ENCODE measurements around the gene CLIC4.

Gene CLIC4

GRCh38 chr1:24709791-24710441 is 35.3 kb upstream of the CLIC4 start:
- Histone ChIP-seq H3K4me3 (ENCODE audit: low read depth in 1 of 2, low read length in 2 of 2) (no peak overlapping the region), H3K27me3 (ENCODE audit: insufficient read depth, low read length, poor library complexity) (no peaks in the 10 kb centered on the region), H3K4me2 (ENCODE audit: insufficient read depth, low read length) (no peak overlapping the region), H3K4me1 (ENCODE audit: insufficient read depth, low read length) (no peaks in the 10 kb centered on the region), H3K36me3 (ENCODE audit: insufficient read depth, low read length) (no peaks in the 10 kb centered on the region), H3K79me2 (ENCODE audit: insufficient read depth, low read length) (no peaks in the 10 kb centered on the region), H4K20me1 (ENCODE audit: insufficient read depth, low read length) (no peaks in the 10 kb centered on the region), H3K9me3 (ENCODE audit: insufficient read depth, low read length, severe bottlenecking) (no peaks in the 10 kb centered on the region), H2AFZ (ENCODE audit: low read depth, low read length) (no peak overlapping the region), H3K27ac (ENCODE audit: low read length) (no peak overlapping the region), H3K9ac (ENCODE audit: low read depth, low read length) (no peak overlapping the region)
- DNase-seq (peak; percentile 15), ATAC-seq (ENCODE audit: insufficient read depth, low read depth) (no peak)
- TF ChIP-seq CTCF (IDR thresholded peaks at IDR 0.05; ENCODE audit: borderline replicate concordance, extremely low read depth, low read length, poor library complexity, severe bottlenecking) = no peak
- TF ChIP-seq EZH2 (IDR thresholded peaks at IDR 0.05; ENCODE audit: borderline replicate concordance, low read depth, low read length, severe bottlenecking) = no peak

DNA sequence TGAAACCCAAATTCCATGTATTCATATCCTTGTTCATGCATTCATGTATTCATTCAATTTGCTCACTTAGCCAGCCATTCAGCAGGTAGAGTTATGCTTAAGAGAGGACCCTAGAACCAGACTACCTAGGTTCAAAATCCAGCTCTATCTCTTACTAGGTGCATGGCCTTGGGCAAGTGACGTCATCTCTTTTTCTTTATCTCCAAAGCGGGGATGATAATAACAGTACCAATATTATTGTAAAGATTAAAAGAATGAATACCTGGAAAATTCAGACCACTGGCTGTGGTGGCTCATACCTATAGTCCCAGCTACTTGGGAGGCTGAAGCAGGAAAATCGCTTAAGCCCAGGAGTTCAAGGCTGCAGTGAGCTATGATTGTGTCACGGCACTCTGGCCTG is 33.9 kb upstream of the CLIC4 start:
- DNase-seq = no peak
- Histone ChIP-seq H3K4me3 (ENCODE audit: low read depth in 1 of 2, low read length in 2 of 2) (no peak overlapping the region), H4K20me1 (ENCODE audit: insufficient read depth, low read length) (no peaks in the 10 kb centered on the region), H3K79me2 (ENCODE audit: insufficient read depth, low read length) (no peaks in the 10 kb centered on the region), H3K36me3 (ENCODE audit: insufficient read depth, low read length) (no peaks in the 10 kb centered on the region), H3K9ac (ENCODE audit: low read depth, low read length) (no peak overlapping the region), H3K27me3 (ENCODE audit: insufficient read depth, low read length, poor library complexity) (no peaks in the 10 kb centered on the region), H3K27ac (ENCODE audit: low read length) (no peak overlapping the region), H2AFZ (ENCODE audit: low read depth, low read length) (no peak overlapping the region), H3K9me3 (ENCODE audit: insufficient read depth, low read length, severe bottlenecking) (no peaks in the 10 kb centered on the region), H3K4me1 (ENCODE audit: insufficient read depth, low read length) (no peaks in the 10 kb centered on the region), H3K4me2 (ENCODE audit: insufficient read depth, low read length) (no peak overlapping the region)
- no peak for ATAC-seq (ENCODE audit: insufficient read depth, low read depth)
- TF ChIP-seq EZH2 (IDR thresholded peaks at IDR 0.05; ENCODE audit: borderline replicate concordance, low read depth, low read length, severe bottlenecking) = no peak
- no peak for TF ChIP-seq CTCF (IDR thresholded peaks at IDR 0.05; ENCODE audit: borderline replicate concordance, extremely low read depth, low read length, poor library complexity, severe bottlenecking)

DNA sequence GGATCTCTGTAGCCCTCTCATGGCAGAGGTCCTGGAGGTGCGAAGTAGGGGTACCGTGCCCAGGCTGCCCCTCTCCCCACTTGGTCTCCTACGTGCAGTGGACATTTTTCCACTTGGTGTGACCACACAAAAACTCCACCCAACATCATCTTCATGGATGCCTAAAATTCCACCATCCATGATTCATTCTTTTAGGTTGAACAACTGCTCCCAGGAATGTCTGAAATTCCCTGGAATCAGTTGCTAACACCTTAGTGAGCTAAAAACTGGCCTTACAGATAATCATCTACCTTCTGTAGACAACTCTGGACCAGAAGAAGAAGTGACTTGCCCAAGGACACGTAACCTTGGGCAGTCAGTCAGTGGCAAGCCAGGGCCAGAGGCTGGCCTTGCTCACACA is 32.1 kb upstream of the CLIC4 start:
- TF ChIP-seq EZH2 (IDR thresholded peaks at IDR 0.05; ENCODE audit: borderline replicate concordance, low read depth, low read length, severe bottlenecking) = no peak
- no peak for TF ChIP-seq CTCF (IDR thresholded peaks at IDR 0.05; ENCODE audit: borderline replicate concordance, extremely low read depth, low read length, poor library complexity, severe bottlenecking)
- Histone ChIP-seq H2AFZ (ENCODE audit: low read depth, low read length) (no peak overlapping the region), H4K20me1 (ENCODE audit: insufficient read depth, low read length) (no peaks in the 10 kb centered on the region), H3K4me2 (ENCODE audit: insufficient read depth, low read length) (no peak overlapping the region), H3K9ac (ENCODE audit: low read depth, low read length) (no peak overlapping the region), H3K9me3 (ENCODE audit: insufficient read depth, low read length, severe bottlenecking) (no peaks in the 10 kb centered on the region), H3K4me1 (ENCODE audit: insufficient read depth, low read length) (no peaks in the 10 kb centered on the region), H3K27me3 (ENCODE audit: insufficient read depth, low read length, poor library complexity) (no peaks in the 10 kb centered on the region), H3K27ac (ENCODE audit: low read length) (no peak overlapping the region), H3K36me3 (ENCODE audit: insufficient read depth, low read length) (no peaks in the 10 kb centered on the region), H3K79me2 (ENCODE audit: insufficient read depth, low read length) (no peaks in the 10 kb centered on the region), H3K4me3 (ENCODE audit: low read depth in 1 of 2, low read length in 2 of 2) (no peak overlapping the region)
- ATAC-seq (ENCODE audit: insufficient read depth, low read depth) = no peak
- DNase-seq = no peak
